Esophagus muscularis mucosa (tissue), 4 donors: ENCODE data around the gene GIMAP4.
"Not testable (repeated sequence)": the region's sequence is repeated elsewhere in the genome, so short reads cannot be mapped to it uniquely, and the experiment has no call there.

Source experiments
- CTCF ChIP-seq, 3 experiments: fragments of 200-600 bp in 2 of 3; fragments of 450-650 bp in 1 of 3; sonication (generic) in 2 of 3; IDR thresholded peaks; one replicate each; pipeline ENCODE4 v1.5.1; 2017 to 2019; ENCODE audit warnings: antibody characterized with exemption in 3 of 3, mild to moderate bottlenecking in 2 of 3, moderate library complexity in 1 of 3
- EP300 ChIP-seq: sonication (generic); formaldehyde crosslinking; IDR thresholded peaks from one replicate; pipeline ENCODE4 v1.6.1; 2017; ENCODE audit warnings: antibody characterized with exemption
- POLR2A ChIP-seq: fragments of 450-650 bp; IDR thresholded peaks from one replicate; pipeline ENCODE4 v1.6.1; 2017; ENCODE audit warnings: antibody characterized with exemption, moderate library complexity, mild to moderate bottlenecking, low read depth

GRCh38 chr7:150603600-150603999 lies 36.4 kb downstream of the GIMAP4 start:
- not testable (repeated sequence) for TF ChIP-seq CTCF (IDR thresholded peaks at IDR 0.05); POLR2A; EP300
